Astrocyte of the spinal cord (primary cell): ENCODE data around the gene NDUFB10.

Experiments
- DNase-seq: peaks from one replicate; pipeline ENCODE4 v3.0.0; 2011; ENCODE audit warnings: low read depth, low spot score
- H3K4me3 ChIP-seq: 2 replicates; pipeline ENCODE4 v1.5.1; 2011; ENCODE audit warnings: low read depth, mild to moderate bottlenecking, low read length, moderate library complexity
- CTCF ChIP-seq: IDR thresholded peaks from 2 replicates; pipeline ENCODE4 v1.5.1; 2012; ENCODE audit warnings: low read depth, mild to moderate bottlenecking, low read length, inconsistent platforms
- in situ Hi-C: cut with HindIII; loops from 2 replicates; pipeline ENCODE4 v1.10.0; 2017; ENCODE audit warnings: low sequenced_read_pairs

NDUFB10 gene

DNA sequence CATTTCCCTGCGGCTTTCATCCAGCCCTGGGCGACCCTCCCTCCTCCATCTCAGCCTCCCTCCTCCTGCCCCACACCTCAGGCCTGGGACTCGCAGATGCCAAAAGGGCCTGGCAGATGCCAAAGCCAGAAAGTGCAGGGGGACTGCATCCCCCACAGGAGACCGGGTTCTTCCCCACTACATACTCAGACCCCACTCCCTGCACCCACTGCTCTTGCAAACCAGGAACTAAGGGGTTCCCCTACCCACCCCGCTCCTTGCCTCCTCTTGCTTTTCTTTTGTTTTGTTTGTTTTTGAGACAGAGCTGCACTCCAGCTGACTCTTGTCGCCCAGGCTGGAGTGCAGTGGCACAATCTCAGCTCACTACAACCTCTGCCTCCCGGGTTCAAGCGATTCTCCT, 44.4 kb upstream of the NDUFB10 start:
- no peak for TF ChIP-seq CTCF
- DNase-seq, result no peak
- H3K4me3 ChIP-seq, result no peak overlapping the region
- in situ Hi-C loops, result no loop called here

DNA sequence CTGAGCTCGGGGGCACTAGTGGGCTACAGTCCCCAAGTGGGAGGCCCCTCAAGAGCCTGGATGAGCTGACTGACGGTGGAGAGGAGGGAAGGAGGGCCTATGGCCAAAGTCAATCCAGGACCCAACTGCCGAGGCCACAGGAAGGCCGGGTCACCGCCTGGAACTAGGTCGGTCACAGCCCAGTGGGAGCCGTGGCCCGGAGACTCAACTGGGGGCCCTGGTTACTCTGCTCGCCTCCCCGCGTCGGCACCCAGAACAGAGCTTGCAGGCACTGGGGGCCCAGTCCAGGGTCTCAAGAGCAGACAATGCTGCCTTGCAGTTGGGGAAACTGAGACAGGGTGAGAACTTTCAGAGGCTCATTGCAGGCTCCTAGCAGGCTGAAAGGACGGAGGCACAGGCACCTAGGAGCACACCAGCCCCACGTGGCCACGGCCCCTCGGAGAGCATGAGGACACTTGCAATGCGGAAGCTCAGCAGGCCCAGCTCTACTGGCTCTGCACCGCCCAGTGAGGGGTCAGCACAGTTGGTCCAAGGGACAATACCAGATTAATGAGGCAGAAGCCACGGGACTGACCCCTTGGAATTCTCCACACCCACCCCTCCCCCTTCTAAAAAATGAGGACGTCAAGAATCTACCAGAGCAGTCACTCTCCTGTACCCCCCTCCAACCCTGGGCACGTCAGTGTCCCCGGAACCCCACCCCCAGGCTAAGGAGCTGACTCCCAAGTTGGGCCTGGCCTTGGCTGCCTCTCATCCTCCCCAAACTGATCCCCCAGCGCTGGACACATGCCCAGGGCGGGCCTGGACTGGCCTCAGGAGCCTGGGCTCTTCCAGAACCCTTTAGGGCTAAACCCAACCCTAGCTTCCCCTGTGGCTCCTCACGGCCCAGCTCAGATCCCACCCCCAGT, 43.4 kb upstream of the NDUFB10 start:
- no peak for TF ChIP-seq CTCF
- in situ Hi-C loops, result no loop called here

GRCh38 chr16:1916640-1916990, 42.7 kb upstream of the NDUFB10 start:
- in situ Hi-C loops, result no loop called here
- DNase-seq, result no peak
- no peak overlapping the region for H3K4me3 ChIP-seq
- TF ChIP-seq CTCF, result no peak

More for the DNA sequence above, 43.4 kb upstream of the NDUFB10 start:
- DNase-seq, result no peak
- no peak overlapping the region for H3K4me3 ChIP-seq

DNA sequence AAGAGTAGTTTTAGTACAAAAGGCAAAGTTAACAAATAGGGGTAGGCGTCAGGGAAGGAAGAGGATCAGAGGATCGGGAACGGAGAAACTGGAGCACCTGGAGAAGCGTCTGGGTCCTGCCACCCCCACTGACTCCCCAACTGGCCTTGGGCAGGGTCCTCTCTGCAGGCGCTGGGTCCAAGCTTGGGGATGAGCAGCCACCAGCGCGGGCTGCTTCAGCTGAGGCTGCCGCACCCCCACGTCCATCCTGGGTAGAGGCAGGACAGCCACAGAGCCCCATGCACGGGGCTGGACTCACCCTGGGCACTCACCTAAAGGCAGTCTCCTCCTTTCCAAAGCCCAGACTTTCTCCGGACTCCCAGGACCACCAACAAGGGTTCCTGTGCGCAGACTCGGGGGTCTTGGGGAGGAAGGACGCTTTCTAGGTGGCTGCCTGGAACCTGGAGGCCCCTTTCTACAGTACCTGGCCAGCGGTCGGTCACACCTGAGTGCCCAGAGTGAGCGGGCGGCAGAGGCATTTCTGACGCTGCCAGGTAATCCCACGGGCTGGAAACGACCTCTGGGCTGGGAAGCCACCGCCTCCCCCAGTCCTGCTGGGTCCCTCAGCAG, 42.2 kb upstream of the NDUFB10 start:
- no peak for TF ChIP-seq CTCF
- no peak overlapping the region for H3K4me3 ChIP-seq
- no peak for DNase-seq
- in situ Hi-C loops, result no loop called here

DNA sequence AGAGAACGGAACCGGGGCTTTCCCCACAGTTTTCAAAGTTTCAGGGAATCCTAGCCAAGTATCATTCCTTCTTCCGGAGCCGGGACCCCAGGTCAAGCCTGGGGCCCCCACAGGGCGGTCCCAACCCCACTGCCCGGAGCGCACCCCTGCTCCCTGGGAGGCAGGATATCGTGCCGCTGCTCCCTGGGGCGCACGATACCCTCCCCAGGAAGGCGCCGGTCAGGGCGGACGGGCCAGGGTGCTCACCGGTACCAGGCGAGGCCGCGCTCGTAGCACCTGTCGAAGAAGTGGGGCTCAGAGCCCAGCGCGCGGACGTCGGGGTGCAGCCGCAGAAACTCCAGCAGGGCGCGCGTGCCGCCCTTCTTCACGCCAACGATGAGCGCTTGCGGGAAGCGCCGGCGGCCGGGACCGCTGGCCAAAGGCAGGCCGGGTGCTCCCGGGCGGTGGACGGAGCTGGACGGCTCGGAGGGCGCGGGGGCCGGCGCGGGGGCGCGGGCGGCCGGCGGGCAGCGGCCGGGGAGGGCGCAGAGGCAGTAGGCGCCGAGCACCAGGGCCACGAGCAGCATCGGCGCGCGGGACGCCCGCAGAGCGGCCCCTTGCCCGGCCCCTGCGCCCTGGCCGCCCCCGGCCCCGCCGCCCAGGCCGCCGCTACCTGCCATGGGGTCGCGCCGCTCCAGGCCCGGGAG, 41.5 kb upstream of the NDUFB10 start:
- H3K4me3 ChIP-seq, result no peak overlapping the region
- no peak for TF ChIP-seq CTCF
- no peak for DNase-seq
- in situ Hi-C loops, result no loop called here

- in situ Hi-C loops, result no loop called here
- H3K4me3 ChIP-seq, result no peak within 1 kb of the TSS
- no peak for DNase-seq
- no peak for TF ChIP-seq CTCF
These were observed 40.7 kb upstream of the NDUFB10 start, which contains the start of gene HS3ST6 for GRCh38 chr16:1918351-1919326. Gene HS3ST6, minus strand, starts transcription at chr16:1918415. Its CDS starts 92 bp downstream, at chr16:1918323.
